GM19238 (cell line): ENCODE results near the gene ACE.

Source experiments
- DNase-seq: peaks from one replicate; pipeline ENCODE4 v3.0.0; 2011; ENCODE audit warnings: low spot score; ENCODE audit not compliant: insufficient read length

Gene ACE

DNA sequence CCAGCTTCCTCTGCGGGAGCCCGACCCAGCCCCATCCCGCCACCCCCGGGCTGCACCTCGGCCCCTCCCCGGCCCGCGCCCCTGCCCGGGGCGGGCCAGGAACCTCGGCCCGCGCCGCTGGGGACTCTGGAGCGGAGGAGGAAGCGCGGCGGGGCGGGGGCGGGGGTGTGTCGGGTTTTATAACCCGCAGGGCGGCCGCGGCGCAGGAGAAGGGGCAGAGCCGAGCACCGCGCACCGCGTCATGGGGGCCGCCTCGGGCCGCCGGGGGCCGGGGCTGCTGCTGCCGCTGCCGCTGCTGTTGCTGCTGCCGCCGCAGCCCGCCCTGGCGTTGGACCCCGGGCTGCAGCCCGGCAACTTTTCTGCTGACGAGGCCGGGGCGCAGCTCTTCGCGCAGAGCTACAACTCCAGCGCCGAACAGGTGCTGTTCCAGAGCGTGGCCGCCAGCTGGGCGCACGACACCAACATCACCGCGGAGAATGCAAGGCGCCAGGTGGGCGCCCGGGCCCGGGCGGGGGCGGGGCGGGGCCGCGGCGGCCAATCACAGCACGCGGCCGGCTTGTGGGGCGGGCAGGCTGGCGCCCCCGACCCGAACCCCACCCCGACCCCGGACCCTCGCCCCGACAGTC lies at the start of gene ACE:
ACE (plus strand) TSS at position 208 of the 626 bp plus-strand sequence; CDS start at position 242, 34 bp downstream.
- peak; percentile 41 for DNase-seq

DNA sequence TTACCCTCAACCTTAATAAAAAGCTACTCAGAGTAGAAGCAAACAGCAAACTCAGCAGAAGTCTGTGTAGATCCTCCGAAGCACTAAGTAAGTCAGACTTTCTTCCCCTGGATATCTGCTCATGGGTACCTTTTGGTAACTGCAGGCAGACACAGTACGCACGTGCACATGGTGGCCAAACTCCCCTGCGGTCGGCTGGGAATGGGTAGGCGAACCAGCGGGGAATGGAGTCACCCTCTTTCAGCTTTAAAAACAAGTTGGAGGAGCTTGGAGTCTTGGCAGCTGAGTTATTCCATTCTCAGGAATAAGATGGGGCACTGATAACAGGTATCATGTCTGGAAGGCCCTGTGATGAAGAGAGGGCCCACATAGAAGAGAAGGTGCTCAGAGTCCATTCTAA lies 47.1 kb upstream of the ACE start:
- no peak for DNase-seq

DNA sequence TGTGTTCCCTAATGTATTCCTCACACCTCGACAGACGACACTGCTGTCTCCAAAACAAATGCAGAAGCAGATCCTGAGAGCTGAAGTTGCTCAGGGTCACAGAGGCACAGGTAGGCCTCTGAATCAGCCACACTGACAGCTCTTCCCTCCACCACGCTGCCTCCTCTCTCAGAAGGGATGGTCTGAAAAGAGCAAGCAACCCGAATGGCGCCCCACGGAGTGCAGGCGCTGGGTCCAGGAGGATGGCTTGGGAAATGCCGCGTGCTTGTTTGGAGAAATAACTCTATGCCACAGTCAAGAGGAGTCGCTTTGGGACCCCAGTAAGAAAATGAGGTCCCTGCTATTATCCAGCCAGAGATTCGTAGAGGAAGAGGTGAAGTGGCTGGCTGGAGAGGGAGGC lies 46.6 kb upstream of the ACE start:
- DNase-seq = no peak

DNA sequence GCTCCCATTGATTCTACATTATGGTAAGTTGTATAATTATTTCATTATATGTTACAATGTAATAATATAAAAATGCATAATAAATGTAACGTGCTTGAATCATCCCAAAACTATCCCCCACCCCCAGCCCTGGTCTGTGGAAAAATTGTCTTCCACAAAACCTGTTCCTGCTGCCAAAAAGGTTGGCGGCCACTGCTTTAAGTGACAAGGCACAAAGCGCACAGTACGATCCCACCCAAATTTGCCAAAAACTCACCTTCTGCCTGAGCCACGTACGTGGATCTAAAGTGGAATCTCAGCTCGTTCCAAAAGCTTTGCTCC lies 45.3 kb upstream of the ACE start:
- DNase-seq = no peak

DNA sequence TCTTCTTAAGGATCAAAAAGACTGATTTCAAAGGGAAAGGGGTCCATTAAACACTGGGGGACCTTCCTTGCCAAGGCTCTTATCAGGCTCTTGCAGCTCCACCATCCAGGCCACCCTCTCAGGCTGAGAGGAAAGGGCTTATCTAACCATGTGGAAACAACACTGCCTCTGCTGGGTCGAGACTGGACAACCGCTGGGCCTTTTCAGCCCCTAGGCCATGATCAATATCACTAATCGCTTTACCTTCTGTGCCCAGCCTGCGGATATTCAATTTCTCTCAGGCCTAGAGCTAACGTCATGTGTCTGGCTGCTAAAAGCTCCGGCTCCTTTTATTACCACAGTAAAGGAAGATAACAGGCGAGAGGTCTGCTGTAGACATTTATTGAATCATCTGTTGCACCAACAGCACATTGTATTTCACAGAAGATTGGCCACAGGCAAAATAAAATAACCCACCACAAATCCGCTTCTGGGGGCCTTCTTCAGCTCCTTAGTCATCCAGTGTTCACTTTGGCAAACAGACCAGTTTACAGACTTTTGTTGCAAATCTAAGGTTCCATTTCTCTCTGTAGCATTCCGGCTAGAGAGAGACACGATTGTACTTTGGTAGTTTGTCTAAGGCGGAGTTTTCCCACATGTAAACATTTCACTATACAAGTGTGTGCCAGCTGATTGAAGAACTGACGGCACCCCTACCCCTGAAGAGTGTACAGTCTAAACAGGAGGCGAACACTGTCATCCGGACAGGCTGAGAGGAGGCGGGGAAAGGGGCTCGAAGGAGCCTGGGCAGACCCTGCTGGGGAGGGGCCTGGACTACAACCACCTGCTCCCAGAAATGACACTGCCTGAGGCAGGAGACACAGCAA lies 44.7 kb upstream of the ACE start:
- no peak for DNase-seq

DNA sequence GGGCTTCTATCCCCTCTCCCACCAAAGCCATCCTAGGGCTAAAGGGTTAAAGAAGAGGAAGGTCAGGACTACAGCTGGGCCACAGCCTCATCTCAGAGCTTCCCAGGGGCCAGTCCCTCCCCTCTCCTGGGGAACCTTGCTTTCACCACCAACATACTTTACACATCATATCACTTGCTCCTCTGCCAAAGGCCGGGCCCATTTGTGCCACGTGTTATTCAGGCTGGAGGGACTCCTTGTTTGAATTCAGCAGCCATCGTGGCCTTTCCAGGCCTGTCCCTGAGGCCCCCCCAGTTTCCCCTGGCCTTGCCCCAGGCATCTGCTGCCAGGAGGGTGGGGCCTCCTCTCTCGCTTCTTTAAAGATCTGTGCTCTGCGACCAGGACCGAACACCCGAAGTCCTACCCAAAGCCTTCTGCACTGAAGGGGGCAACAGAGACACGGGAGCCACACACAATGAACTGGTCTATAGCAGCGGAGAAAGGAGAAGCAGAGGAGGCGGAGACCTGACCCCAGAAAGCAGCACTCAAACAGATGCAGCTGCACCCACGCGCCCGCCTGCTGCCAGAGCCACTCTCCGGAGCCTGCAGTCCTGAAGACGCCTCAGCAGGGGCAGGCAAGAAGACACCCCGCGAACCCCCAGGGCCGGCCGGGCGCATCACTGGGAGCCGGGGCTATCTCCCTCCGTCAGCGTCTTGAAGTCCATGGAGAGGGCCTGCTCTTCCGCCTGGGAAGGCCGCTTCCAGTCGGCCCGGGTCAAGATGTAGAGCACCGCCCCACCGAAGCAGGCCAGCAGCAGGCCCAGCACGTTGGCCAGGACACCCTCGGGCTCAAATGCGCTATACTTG lies 42.9 kb upstream of the ACE start:
- no peak for DNase-seq

DNA sequence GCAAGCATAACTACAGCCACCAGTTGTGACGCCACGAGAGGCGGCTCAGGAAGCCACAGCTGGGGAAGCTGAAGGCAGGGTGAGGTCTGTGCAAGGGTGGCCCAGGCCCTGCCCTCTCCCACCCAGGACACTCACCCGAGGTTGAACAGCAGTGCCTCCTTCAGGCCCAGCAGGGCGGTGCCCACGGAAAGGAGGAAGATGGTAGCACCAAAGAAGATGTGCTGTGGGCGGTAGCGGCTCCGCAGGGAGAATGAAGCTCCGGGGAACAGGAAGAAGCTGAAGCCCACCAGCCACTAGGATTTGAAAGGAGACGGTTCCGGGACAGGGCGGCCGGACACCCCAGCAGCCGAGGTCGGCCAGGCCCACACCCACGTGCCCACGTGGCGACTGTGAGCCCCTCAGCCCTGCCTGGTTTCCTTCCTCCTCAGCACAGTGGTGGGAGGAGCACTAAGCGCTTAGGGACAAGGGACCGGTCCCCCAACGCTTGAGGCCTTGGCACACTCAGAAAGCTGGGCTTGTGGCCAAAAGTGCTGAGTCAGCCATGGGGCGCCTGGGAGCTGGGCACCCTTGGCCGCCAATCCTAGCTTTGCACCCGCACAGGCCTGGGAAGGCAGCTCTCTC lies 41.8 kb upstream of the ACE start:
- no peak for DNase-seq

DNA sequence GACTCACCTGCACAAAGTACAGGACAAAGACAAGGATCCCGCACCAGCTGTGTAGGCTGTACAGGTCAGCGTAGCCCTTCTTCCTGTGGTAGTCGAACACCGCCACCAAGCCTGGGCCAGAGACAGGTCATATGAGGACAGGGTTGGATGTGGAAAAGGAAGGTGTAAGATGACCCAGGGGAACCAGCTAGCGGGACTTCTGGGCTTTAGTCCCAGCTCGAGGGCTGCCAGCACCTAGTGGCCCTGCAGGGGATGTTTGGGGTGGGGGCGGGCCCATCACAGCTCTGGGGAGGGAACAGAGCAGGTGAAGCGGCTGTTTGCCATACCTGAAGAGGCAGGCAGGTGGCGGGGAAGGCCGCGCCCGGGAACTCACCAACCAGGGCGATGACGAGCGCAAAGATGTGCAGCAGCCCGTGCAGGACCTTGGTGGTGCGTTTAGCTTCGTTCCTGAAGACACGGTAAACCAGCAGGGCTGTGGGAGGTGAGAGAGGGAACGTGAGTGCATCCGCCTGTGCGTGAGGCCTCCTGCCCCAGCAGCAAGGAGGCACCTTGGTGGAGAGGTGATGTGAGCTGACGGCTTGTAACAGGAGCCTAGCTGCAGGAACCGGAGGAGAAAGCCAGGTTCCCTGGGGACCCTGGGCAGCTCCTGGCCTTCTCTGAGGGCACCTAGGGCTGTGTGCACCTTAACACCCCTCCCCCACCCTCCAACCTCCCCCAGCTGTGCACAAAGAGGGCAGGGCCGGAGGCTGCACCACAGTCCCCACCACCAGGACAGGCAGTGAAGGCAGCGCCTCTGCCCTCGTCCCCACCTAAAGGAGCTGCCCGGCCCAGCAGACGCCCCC lies 41.0 kb upstream of the ACE start:
- DNase-seq = no peak

DNA sequence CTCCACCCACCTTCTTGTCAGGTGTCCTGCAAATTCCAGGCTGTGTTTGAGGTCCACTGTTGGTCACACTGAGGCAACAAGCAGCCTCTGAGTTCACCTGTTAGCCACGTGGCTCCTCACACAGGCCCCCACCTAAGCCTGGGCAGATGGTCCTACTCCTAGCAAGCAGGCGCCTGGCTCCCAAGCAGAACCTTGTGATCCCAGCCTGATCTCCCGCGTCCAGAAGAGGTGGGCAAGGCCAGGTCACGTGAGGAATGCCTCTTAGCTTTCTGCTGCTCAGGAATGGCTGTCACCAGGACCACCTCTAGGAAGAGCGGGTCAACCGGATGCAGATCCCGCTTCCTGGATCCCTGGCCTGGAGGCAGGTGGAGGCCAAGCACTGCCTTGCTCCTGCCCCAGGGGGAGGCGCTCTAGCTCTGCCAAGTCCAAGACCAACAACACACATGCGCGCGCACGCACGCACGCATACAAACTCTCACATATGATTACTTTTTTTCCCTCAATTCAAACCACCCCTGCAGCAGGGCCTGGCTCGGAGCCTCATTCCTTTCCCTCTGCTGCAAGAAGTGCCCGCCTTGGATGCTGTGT lies 40.2 kb upstream of the ACE start:
- DNase-seq = no peak

DNA sequence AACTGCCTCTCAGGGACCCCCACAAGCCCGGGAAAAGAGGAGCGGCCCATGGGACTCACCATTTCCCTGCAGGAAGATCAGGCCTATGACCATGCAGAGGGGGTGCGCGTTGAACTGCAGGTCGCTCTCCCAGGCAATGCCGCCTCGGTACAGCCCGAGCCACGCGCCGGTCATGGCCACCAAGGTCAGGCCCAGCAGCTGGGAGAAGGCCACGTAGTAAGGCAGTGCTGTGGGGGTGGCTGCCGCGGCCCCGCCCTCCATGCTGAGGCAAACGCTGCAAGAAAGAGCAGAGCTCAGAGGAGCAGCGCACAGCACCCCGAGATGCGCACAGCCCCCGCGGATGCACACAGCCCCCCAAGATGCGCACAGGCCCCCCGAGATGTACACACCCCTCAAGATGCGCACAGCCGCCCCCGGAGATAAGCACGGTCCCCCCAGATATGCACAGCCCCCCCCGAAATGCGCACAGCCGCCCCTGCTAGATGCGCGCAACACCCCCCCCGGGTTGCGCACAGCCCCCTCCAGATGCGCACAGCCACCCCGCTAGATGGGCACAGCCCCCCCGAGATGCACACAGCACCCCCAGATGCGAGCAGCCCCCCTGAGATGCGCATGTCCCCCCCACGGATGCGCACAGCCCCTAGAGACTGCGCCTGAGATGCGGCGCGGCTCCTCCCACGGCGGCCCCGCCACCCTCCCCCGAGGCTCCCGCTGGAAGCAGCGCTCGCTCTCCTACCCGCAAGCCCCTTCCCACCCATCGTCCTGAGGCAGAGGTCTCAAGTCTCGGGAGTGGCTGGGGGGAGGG lies 39.4 kb upstream of the ACE start:
- DNase-seq = no peak

DNA sequence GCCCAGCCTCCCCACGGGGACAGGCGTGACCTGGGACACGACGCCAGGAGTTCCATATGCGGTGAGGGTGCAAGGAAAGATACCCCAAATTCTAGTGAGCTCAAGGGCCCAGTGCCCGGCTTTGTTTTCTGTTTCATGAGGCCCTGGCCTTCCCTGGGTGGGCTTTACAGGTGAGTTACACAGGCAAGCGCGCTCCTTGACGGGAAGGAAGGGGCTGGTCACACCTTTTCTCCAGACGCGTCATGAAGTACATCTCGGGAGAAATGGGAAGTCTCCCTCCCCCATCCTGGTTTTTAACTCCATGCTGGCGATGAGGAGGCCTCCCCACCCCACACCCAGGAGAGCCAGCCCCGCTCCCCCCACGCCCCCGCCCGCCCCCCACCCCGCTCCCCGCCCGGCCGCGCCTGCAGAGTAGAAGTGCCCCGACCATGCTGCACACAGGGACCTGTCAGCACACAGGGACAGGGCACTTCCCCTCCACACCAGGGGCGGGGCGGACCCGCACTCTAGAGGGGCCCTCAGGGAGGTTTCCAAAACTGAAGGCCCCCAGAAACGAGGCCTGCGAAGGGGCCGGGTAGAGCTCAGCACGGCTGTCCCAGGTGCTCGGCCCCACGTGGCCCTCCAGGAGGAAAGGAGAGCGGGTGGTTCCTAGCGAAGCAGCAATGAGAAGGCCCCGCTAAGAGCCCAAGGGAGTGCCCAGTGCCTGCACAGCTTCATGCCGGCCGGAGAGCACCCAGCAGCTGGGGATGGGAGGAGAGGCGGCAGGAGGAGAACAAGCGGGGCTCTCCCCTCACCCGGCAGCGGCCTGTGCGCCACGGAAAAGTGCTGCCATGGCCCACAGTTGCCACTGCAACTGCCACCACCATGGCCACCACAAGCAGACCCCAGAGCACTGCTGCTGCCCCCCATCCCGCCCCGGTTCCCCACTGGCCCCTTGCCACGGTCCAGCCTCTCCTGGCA lies 38.5 kb upstream of the ACE start:
- no peak for DNase-seq

DNA sequence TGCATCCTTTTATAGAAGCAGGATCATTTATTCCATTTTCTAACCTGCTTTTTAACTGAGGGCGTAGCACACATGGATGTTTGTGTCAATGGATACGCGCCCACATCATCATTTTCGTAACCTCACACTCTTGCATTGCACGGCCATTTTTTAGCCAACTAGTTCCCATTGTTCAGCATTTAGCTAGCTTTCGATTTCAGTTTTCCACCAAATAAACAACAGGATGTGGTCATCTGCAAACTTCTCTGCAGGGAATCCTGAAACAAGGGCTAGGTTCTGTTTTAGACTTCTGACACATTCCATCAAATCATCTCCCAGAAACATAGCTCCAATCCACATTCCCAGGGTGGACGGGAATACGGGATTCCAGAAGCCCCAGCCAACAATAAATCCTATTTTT lies 37.2 kb upstream of the ACE start:
- no peak for DNase-seq

DNA sequence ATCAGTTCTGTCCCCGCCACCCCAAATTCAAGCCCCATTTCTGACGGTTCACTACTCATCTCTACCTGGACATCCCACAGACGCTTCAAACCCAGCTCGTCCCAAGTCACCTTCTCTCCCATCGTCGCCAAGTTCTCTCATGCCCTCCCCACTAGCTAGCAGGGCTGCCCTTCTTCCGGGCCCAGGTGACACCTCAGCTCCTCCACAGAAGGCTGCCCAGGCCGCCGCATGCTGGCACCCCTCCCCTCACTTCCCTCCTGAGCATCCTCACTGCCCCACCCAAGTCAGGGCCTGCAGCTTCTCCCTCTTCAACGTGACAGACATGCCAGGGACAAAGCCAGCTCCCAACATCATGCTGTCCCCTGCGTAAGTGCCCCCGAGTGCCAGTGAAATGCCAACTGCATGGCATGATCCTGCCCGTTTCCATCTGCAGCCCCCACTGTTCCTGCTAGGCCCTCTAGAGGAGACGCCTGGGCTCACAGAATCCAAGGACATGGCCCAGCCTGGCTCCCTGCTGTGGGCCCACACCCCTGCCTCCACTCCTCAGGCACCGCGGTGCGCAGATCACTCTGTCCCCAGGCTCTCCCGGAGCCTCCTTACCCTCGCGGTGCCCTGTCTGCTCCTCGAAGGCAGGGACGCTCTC lies 36.6 kb upstream of the ACE start:
- DNase-seq = no peak

DNA sequence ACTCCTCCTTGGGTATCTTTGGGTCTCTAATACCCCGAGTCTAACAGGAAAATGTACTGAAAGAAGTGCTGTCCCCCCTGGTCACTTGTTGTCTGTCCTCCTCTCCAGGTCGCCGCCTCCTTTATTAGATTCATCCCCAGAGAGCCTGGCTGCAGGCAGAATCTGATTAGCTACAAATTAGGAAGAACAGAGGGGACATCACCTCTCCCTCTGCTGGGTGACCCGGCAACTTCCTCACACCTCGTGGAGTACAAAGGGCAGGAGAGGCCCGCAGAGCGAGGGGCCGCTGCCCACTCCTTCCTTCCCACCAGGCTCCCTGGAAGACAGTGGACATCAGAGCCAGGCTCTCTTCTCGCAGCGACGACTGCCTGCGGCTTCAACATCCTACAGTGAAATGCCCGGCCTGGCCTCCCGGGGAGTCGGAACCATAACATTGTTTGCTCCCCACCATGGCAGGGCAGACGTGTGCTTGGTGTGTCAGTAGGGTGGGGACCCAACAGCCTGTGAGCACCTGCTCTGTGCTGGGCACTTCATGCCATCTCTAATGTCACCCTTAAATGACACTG lies 36.0 kb upstream of the ACE start:
- no peak for DNase-seq

DNA sequence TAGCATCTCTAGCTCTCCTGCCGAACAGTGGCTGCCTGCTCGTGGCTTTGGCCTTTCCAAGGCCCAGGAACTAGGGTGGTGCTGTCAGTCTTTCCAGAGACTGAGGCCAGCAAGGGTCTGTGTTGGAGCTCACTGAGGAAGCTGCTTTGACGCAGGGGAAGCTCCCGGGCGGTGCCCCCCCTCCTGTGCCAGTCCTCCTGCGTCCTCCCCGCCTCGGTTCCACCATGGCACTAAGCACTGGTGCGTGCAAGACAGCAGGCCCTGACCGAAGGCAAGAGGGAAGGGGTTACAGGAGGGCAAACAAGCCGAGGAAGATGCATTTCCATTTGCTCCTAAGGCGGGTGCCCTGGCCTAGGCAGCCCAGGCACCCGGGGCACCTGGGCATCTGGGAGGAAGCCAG lies 35.2 kb upstream of the ACE start:
- no peak for DNase-seq

DNA sequence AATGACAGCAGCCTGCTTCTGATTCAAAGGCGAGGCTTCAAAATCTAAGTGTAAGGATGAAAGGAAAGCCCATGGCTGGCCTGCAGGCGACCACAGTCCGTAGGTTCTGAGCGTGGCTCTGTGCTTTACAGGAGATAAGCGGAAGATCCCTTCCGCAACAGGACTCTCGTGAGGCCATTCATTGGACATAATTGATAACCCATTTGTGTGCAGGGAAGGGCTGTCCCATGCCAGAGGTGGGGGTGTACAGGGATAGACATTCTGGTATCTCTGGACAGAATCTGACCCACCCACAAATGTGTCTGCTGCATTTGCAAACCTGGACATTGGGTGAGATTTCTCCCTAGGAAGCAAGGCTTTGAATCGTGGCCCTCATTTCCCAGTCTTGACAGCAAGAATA lies 34.8 kb upstream of the ACE start:
- no peak for DNase-seq

DNA sequence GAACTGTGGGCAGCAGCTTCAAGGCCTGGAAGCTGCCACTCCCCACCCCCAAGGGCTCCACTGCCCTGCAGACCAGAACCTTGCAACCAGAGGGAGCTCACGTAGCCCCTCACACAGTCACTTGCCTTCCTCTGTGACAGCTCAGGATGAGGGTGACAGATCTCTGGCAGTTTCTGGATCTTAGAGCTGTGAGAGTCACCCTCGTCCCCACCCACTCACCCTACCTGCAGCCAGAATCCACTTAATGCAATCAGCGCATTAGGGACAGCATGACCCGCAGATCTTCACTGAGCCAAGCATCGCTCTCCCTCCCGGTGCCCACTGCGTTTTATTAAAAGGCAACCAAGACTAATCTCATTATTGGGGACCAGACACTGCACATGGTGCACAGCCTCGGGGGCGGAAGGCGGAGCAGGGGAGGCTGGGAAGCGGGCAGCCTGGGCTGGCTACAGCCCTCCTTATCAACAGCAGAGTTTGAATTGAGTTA lies 34.3 kb upstream of the ACE start:
- DNase-seq = no peak

DNA sequence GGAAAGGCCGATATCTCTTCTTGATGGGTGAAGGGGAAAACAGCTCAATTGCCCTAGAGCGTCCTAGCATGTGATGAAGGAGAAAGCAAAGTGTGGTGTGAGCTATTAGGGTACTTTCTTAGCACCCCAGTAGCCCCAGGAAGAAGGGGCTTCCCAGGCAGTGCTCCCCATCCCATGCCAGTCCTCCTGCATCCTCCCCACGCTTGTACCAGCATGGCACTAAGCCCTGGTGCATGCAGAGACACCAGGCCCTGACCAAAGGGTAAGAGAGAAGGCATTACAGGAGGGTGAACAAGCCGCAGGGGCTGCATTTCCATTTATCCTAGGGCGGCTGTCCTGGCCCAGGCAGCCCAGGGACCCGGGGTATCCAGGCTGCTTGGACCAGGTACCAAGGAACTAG lies 33.8 kb upstream of the ACE start:
- no peak for DNase-seq
